ENCODE results near the gene C1orf141. TPM values are rescaled to one million over a fixed set of nuclear protein-coding genes. Genes with fewer than 3 reads are reported as not detected.

The C1orf141 gene
- total and polyA plus RNA-seq, 9 of the 15 experiments (the other 6 are each of a cell fraction or from before 2014, with no cell fraction given), result not detected

DNA sequence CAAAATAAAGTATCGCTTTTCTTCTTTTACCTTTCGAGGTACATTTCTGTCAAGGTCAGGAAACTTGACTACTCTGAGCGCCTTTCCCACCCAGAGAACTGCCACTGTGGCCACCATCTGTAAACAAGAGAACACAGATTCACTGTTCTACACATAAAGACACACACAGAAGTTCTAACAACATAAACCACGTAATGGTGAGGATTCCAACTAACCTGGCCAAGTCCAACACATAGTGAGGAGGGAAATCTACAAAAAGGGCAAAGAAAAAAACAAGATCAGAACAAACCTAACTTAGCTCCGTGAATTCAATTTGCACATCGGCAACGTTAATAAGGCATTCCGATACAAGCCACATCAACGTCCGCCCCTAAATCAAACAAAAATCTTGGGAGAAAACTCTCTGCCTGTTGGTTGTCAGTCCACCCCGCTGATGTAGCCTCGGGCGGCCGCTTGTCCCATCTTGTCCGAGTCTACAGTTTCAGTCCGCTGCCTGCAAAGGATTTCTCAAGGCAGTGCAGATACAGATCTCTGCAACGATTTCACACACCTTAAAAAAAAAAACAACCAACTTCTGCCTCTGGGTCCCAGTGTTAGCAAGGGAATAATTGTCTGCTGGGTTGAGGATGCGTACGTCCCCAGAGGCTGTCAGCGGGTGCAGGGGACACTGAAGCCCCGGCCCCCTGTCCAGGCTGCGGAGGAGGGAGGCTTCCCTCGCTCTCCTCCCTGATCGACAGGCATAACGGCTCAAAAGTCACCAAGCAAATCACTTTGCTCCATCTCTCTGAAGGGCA, 81.8 kb downstream of the C1orf141 start (continued):
- 0 out of 4 replicates have a peak, but pooled peaks of 1 of the 2 experiments have one; percentile 41 for TF ChIP-seq MLLT1 (IDR thresholded peaks at IDR 0.05)
- TF ChIP-seq CCAR2 (IDR thresholded peaks at IDR 0.05; ENCODE audit: low read depth, low read length), result no peak
- 0 out of 2 replicates have a peak, but pooled peaks have one; percentile 1 for TF ChIP-seq SMAD4 (CRISPR knock-in tag; conservative IDR thresholded peaks at IDR 0.05)
- no peak for TF ChIP-seq POLR2G (IDR thresholded peaks at IDR 0.05; ENCODE audit: low read depth, low read length)
- TF ChIP-seq CHD1 (IDR thresholded peaks at IDR 0.05; ENCODE audit: low read length), result no peak
- no peak for TF ChIP-seq PRMT5 (CRISPR knock-in tag; IDR thresholded peaks at IDR 0.05)
- TF ChIP-seq HNRNPLL (IDR thresholded peaks at IDR 0.05; ENCODE audit: low read depth, low read length, poor library complexity, severe bottlenecking), result no peak
- TF ChIP-seq FOXA3 (CRISPR knock-in tag; conservative IDR thresholded peaks at IDR 0.05 in 1 of 2, IDR thresholded peaks at IDR 0.05 in 1 of 2), result 0 out of 4 replicates have a peak, but pooled peaks of 1 of the 2 experiments have one; percentile 25
- no peak for TF ChIP-seq SIRT6 (IDR thresholded peaks at IDR 0.05; ENCODE audit: low read depth, low read length)
- 0 out of 4 replicates have a peak, but pooled peaks of 1 of the 2 experiments have one; percentile 10 for TF ChIP-seq MAZ (CRISPR knock-in tag; conservative IDR thresholded peaks at IDR 0.05 in 1 of 2, IDR thresholded peaks at IDR 0.05 in 1 of 2)
- no peak for TF ChIP-seq POLR2AphosphoS2 (IDR thresholded peaks at IDR 0.05; ENCODE audit: low read length)
- TF ChIP-seq PTBP1 (IDR thresholded peaks at IDR 0.05; ENCODE audit: low read depth, low read length), result no peak
- TF ChIP-seq ZNF354B (CRISPR knock-in tag; IDR thresholded peaks at IDR 0.05), result no peak
- no peak for TF ChIP-seq NR3C1 (CRISPR knock-in tag; IDR thresholded peaks at IDR 0.05)
- no peak for TF ChIP-seq BRF1 (IDR thresholded peaks at IDR 0.05; ENCODE audit: borderline replicate concordance, extremely low read depth, insufficient read length)
- no peak for TF ChIP-seq NFYB (IDR thresholded peaks at IDR 0.05; ENCODE audit: extremely low read depth, insufficient read length)
- TF ChIP-seq, protein P1, sequence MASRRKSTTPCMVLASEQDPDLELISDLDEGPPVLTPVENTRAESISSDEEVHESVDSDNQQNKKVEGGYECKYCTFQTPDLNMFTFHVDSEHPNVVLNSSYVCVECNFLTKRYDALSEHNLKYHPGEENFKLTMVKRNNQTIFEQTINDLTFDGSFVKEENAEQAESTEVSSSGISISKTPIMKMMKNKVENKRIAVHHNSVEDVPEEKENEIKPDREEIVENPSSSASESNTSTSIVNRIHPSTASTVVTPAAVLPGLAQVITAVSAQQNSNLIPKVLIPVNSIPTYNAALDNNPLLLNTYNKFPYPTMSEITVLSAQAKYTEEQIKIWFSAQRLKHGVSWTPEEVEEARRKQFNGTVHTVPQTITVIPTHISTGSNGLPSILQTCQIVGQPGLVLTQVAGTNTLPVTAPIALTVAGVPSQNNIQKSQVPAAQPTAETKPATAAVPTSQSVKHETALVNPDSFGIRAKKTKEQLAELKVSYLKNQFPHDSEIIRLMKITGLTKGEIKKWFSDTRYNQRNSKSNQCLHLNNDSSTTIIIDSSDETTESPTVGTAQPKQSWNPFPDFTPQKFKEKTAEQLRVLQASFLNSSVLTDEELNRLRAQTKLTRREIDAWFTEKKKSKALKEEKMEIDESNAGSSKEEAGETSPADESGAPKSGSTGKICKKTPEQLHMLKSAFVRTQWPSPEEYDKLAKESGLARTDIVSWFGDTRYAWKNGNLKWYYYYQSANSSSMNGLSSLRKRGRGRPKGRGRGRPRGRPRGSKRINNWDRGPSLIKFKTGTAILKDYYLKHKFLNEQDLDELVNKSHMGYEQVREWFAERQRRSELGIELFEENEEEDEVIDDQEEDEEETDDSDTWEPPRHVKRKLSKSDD (conservative IDR thresholded peaks at IDR 0.05; ENCODE audit: low read length), result no peak
- TF ChIP-seq CEBPG (CRISPR knock-in tag; IDR thresholded peaks at IDR 0.05), result no peak
- 0 out of 4 replicates have a peak, but pooled peaks of 1 of the 2 experiments have one; percentile 11 for TF ChIP-seq CEBPG (tag; conservative IDR thresholded peaks at IDR 0.05 in 1 of 2, IDR thresholded peaks at IDR 0.05 in 1 of 2)
- peak; percentile 71 for TF ChIP-seq PKNOX1 (IDR thresholded peaks at IDR 0.05)
- TF ChIP-seq ZBTB7A (IDR thresholded peaks at IDR 0.05; ENCODE audit: borderline replicate concordance, control insufficient read depth, low read depth, low read length), result peak; percentile 12; the same call in 1 of the 2 replicates
- no peak for TF ChIP-seq NCOA2 (IDR thresholded peaks at IDR 0.05; ENCODE audit: partially characterized antibody in 2 of 2)
